PC-3 (cell line): ENCODE measurements around the gene UEVLD.

Experiments used
- CTCF ChIP-seq: fragments of 300-600 bp; sonication (generic); conservative IDR thresholded peaks from 2 replicates; pipeline ENCODE4 v1.5.1; 2017; ENCODE audit warnings: antibody characterized with exemption, low read depth, mild to moderate bottlenecking, low read length
- EZH2 ChIP-seq: fragments of 300-600 bp; sonication (generic); IDR thresholded peaks from one replicate; pipeline ENCODE4 v1.6.1; 2017; ENCODE audit warnings: antibody characterized with exemption, mild to moderate bottlenecking, low read length; ENCODE audit not compliant: unreplicated experiment

GRCh38 chr11:18566406-18566805 lies 22.1 kb downstream of the UEVLD start:
- TF ChIP-seq CTCF (no peak), EZH2 (no peak)
